GM18873 (cell line): ENCODE measurements around the gene YJEFN3.

Experiments
- ATAC-seq: cut with Tn5 transposase; IDR thresholded peaks from one replicate; pipeline ENCODE4 v1.9.1; 2021; ENCODE audit warnings: mild to moderate bottlenecking, moderate library complexity, moderate number of reproducible peaks; ENCODE audit not compliant: unreplicated experiment, low FRiP score

YJEFN3 gene

GRCh38 chr19:19549804-19550464 lies 21.2 kb downstream of the YJEFN3 start:
- no peak for ATAC-seq

- ATAC-seq: no peak
These were observed 21.8 kb downstream of the YJEFN3 start for GRCh38 chr19:19550485-19550929.

- ATAC-seq: no peak
These were observed 22.5 kb downstream of the YJEFN3 start for GRCh38 chr19:19550972-19551852.

GRCh38 chr19:19551853-19552192 lies 23.1 kb downstream of the YJEFN3 start:
- no peak for ATAC-seq

GRCh38 chr19:19552798-19553197 lies 24.1 kb downstream of the YJEFN3 start:
- no peak for ATAC-seq

GRCh38 chr19:19553670-19554069 lies 25.0 kb downstream of the YJEFN3 start:
- no peak for ATAC-seq

GRCh38 chr19:19554074-19555023 lies 25.6 kb downstream of the YJEFN3 start:
- no peak for ATAC-seq

GRCh38 chr19:19558055-19558454 lies 29.3 kb downstream of the YJEFN3 start:
- ATAC-seq: no peak

- ATAC-seq: no peak
These were observed 29.9 kb downstream of the YJEFN3 start for GRCh38 chr19:19558636-19559035.

- ATAC-seq: no peak
These were observed 31.2 kb downstream of the YJEFN3 start for GRCh38 chr19:19559931-19560330.

- no peak for ATAC-seq
These were observed 33.4 kb downstream of the YJEFN3 start for GRCh38 chr19:19561946-19562664.

- no peak for ATAC-seq
These were observed 34.1 kb downstream of the YJEFN3 start for GRCh38 chr19:19562665-19563347.

- ATAC-seq: no peak
These were observed 34.7 kb downstream of the YJEFN3 start for GRCh38 chr19:19563348-19563848.

- ATAC-seq: no peak
These were observed 37.6 kb downstream of the YJEFN3 start for GRCh38 chr19:19566306-19566705.

- no peak for ATAC-seq
These were observed 38.7 kb downstream of the YJEFN3 start for GRCh38 chr19:19567391-19567790.

- ATAC-seq: no peak
These were observed 40.4 kb downstream of the YJEFN3 start for GRCh38 chr19:19568802-19569756.

- no peak for ATAC-seq
These were observed 41.9 kb downstream of the YJEFN3 start for GRCh38 chr19:19570571-19570970.

- ATAC-seq: no peak
These were observed 42.5 kb downstream of the YJEFN3 start for GRCh38 chr19:19571071-19571786.
